ENCODE results near the gene PRKD2.

Gene PRKD2

GRCh38 chr19:46661020-46661731, 55.7 kb downstream of the PRKD2 start, which contains the start of gene DACT3:
DACT3 (minus strand) TSS chr19:46661182; CDS start chr19:46661064, 118 bp downstream.
- no peaks in the 10 kb centered on the region for H3K36me3 ChIP-seq
- H3K9me3 ChIP-seq, result no peaks in the 10 kb centered on the region
- H3K4me1 ChIP-seq (ENCODE audit: control insufficient read depth in 1 of 2, insufficient read depth in 1 of 2, low read depth in 1 of 2, low read length in 1 of 2), result peaks cover 19 to 31% of the 10 kb centered on the region in 2 experiments
- H3K27ac ChIP-seq, result peak within 1 kb of the TSS; percentile 62
- peaks cover 77% of the 10 kb centered on the region for H3K27me3 ChIP-seq
- H3K4me3 ChIP-seq (ENCODE audit: low read depth in 1 of 2, low read length in 1 of 2), result peak within 1 kb of the TSS; percentile 41 to 72
- TF ChIP-seq CTCF (IDR thresholded peaks at IDR 0.05), result peak; percentile 50

- Histone ChIP-seq H3K4me3 (ENCODE audit: low read depth in 1 of 2, low read length in 1 of 2) (peak overlapping the region; percentile 41 to 72), H3K4me1 (ENCODE audit: control insufficient read depth in 1 of 2, insufficient read depth in 1 of 2, low read depth in 1 of 2, low read length in 1 of 2) (peaks cover 19 to 31% of the 10 kb centered on the region in 2 experiments), H3K36me3 (no peaks in the 10 kb centered on the region), H3K9me3 (no peaks in the 10 kb centered on the region), H3K27me3 (peaks cover 82% of the 10 kb centered on the region), H3K27ac (peak overlapping the region; percentile 62)
- no peak for TF ChIP-seq CTCF (IDR thresholded peaks at IDR 0.05)
Measured at GRCh38 chr19:46660551-46661019, 56.3 kb downstream of the PRKD2 start.

- H3K4me1 ChIP-seq (ENCODE audit: control insufficient read depth in 1 of 2, insufficient read depth in 1 of 2, low read depth in 1 of 2, low read length in 1 of 2), result peaks cover 19 to 31% of the 10 kb centered on the region in 2 experiments
- no peaks in the 10 kb centered on the region for H3K36me3 ChIP-seq
- H3K27ac ChIP-seq, result no peak overlapping the region
- peaks cover 87% of the 10 kb centered on the region for H3K27me3 ChIP-seq
- no peaks in the 10 kb centered on the region for H3K9me3 ChIP-seq
- H3K4me3 ChIP-seq (ENCODE audit: low read depth in 1 of 2, low read length in 1 of 2), result peak overlapping the region; percentile 41 to 72
- TF ChIP-seq CTCF (IDR thresholded peaks at IDR 0.05), result no peak
Measured at GRCh38 chr19:46660008-46660517, 56.9 kb downstream of the PRKD2 start.

- H3K36me3 ChIP-seq, result no peaks in the 10 kb centered on the region
- H3K27ac ChIP-seq, result no peak overlapping the region
- H3K4me1 ChIP-seq (ENCODE audit: control insufficient read depth in 1 of 2, insufficient read depth in 1 of 2, low read depth in 1 of 2, low read length in 1 of 2), result peaks cover 19 to 31% of the 10 kb centered on the region in 2 experiments
- no peak for TF ChIP-seq CTCF (IDR thresholded peaks at IDR 0.05)
- no peaks in the 10 kb centered on the region for H3K9me3 ChIP-seq
- no peak overlapping the region for H3K4me3 ChIP-seq (ENCODE audit: low read depth in 1 of 2, low read length in 1 of 2)
- peaks cover 91% of the 10 kb centered on the region for H3K27me3 ChIP-seq
Measured at GRCh38 chr19:46659151-46660007, 57.5 kb downstream of the PRKD2 start.

GRCh38 chr19:46656541-46656940, 60.4 kb downstream of the PRKD2 start:
- no peak overlapping the region for H3K4me3 ChIP-seq (ENCODE audit: low read depth in 1 of 2, low read length in 1 of 2)
- H3K27me3 ChIP-seq, result peaks cover 92% of the 10 kb centered on the region
- no peaks in the 10 kb centered on the region for H3K36me3 ChIP-seq
- no peak for TF ChIP-seq CTCF (IDR thresholded peaks at IDR 0.05)
- H3K9me3 ChIP-seq, result no peaks in the 10 kb centered on the region
- H3K27ac ChIP-seq, result no peak overlapping the region
- peaks cover 13 to 22% of the 10 kb centered on the region in 2 experiments for H3K4me1 ChIP-seq (ENCODE audit: control insufficient read depth in 1 of 2, insufficient read depth in 1 of 2, low read depth in 1 of 2, low read length in 1 of 2)

Data from neutrophil (primary cell).